BE2C (cell line): ENCODE measurements around the gene S1PR4.
A peak's percentile ranks its signal among the peaks of the same experiment; 100 is the strongest.

Experiments
- DNase-seq: peaks from one replicate; pipeline ENCODE4 v3.0.0-alpha.2; 2020
- H3K27me3 ChIP-seq: fragments of 250-450 bp; sonication (Bioruptor Pico); 2 replicates; pipeline ENCODE4 v1.5.1; 2020; ENCODE audit warnings: mild to moderate bottlenecking
- H3K36me3 ChIP-seq: fragments of 250-450 bp; sonication (Bioruptor Pico); 2 replicates; pipeline ENCODE4 v1.5.1; 2020; ENCODE audit warnings: mild to moderate bottlenecking
- H3K4me1 ChIP-seq: fragments of 250-450 bp; sonication (Bioruptor Pico); 2 replicates; pipeline ENCODE4 v1.5.1; 2020
- H3K4me3 ChIP-seq: 2 replicates; pipeline ENCODE4 v1.5.1; 2011; ENCODE audit warnings: low read depth, low read length
- H3K9me3 ChIP-seq: fragments of 250-450 bp; sonication (Bioruptor Pico); 2 replicates; pipeline ENCODE4 v1.5.1; 2020
- TF ChIP-seq, protein P1 (sequence below): IDR thresholded peaks from 2 replicates; pipeline ENCODE4 v1.5.1; 2012; ENCODE audit warnings: mild to moderate bottlenecking, low read depth, low read length

Gene S1PR4

DNA sequence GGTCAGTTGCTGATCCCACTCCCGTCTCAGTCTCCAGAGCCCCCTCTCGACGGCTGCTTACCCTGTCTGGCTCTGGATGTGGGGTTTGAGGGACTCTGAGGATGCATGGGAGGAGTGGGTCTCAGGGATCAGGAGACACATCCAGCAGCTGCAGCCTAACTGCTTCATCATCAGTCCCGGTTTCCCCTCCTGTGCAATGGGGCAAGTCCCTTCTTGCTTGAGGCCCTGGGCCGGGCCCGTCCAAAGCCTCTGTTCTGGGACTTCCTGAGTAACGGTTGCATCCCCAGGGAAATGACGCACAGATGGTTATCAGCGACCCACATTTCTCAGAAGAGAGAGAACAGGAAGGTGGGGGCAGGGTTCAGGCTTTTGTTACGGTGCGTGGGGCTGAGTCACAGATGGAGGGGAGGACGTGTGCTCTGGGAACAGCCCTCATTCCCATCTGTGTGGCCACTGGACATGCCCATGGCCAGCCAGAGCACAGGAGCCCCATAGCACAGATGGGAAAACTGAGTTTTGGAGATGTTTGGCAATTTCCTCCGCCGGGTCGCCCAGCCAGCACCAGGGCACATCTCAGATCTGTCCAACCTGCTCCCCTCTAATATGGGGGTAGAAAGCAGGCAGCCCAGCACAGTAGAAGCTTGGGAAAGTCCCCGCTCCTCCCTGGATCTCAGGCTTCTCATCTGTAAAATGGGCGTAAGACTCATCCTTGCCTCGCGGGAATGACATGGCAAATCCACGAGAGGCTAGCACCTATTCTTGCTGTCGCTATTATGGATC is 23.4 kb upstream of the S1PR4 start:
- H3K27me3 ChIP-seq = no peaks in the 10 kb centered on the region; the same call in 1 of the 2 replicates
- H3K4me3 ChIP-seq = no peak overlapping the region
- no peaks in the 10 kb centered on the region for H3K9me3 ChIP-seq
- no peaks in the 10 kb centered on the region for H3K36me3 ChIP-seq
- no peaks in the 10 kb centered on the region for H3K4me1 ChIP-seq
- TF ChIP-seq, protein P1, sequence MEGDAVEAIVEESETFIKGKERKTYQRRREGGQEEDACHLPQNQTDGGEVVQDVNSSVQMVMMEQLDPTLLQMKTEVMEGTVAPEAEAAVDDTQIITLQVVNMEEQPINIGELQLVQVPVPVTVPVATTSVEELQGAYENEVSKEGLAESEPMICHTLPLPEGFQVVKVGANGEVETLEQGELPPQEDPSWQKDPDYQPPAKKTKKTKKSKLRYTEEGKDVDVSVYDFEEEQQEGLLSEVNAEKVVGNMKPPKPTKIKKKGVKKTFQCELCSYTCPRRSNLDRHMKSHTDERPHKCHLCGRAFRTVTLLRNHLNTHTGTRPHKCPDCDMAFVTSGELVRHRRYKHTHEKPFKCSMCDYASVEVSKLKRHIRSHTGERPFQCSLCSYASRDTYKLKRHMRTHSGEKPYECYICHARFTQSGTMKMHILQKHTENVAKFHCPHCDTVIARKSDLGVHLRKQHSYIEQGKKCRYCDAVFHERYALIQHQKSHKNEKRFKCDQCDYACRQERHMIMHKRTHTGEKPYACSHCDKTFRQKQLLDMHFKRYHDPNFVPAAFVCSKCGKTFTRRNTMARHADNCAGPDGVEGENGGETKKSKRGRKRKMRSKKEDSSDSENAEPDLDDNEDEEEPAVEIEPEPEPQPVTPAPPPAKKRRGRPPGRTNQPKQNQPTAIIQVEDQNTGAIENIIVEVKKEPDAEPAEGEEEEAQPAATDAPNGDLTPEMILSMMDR = no peak
- DNase-seq = peak; percentile 65

DNA sequence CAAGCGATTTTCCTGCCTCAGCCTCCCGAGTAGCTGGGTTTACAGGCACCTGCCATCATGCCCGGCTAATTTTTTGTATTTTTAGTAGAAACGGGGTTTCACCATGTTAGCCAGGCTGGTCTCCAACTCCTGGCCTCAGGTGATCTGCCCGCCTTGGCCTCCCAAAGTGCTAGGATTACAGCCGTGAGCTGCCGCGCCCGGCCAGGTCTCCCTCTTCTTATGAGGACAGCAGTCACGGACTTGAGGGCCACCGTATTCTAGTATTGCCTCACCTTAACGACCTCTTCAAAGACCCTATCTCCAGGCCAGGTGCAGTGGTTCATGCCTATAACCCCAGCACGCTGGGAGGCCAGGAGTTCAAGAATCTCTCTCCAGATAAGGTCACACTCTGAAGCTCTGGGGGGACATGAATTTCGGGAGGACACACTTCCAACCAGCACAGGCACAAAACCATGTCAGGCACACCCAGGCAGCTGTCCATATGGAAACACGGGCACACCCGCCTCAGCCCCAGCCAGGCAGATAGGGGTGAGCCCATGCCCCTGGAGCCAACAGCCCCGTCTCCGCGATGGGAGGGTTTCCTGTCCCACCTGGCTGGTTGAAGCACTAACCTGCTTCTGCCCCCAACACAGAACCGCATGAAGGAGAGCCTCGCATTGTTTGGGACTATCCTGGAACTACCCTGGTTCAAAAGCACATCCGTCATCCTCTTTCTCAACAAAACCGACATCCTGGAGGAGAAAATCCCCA is 21.3 kb upstream of the S1PR4 start:
- TF ChIP-seq, protein P1 = no peak
- Histone ChIP-seq H3K4me1 (no peaks in the 10 kb centered on the region), H3K27me3 (no peaks in the 10 kb centered on the region), H3K9me3 (no peaks in the 10 kb centered on the region), H3K4me3 (no peak overlapping the region), H3K36me3 (no peaks in the 10 kb centered on the region)
- no peak for DNase-seq

DNA sequence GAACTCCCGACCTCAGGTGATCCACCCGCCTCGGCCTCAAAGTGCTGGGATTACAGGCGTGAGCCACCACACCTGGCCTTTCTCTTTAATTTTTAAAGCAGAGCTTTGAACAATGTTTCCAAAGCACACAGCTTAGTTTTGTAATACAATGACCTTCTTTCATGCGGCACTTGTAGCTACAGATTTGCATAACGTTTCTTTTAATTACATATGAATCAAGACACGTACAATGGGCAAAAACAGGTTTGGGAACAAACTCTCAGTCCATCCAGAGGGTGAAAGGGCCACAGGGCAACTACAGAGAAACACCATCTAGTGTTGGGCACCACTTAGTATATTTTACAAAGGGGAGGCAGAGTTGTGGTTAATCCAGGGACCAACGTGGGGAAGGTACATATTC is 19.0 kb upstream of the S1PR4 start:
- DNase-seq = no peak
- no peaks in the 10 kb centered on the region for H3K9me3 ChIP-seq
- TF ChIP-seq, protein P1 = no peak
- no peak overlapping the region for H3K4me3 ChIP-seq
- no peaks in the 10 kb centered on the region for H3K4me1 ChIP-seq
- no peaks in the 10 kb centered on the region for H3K27me3 ChIP-seq
- H3K36me3 ChIP-seq = no peaks in the 10 kb centered on the region

DNA sequence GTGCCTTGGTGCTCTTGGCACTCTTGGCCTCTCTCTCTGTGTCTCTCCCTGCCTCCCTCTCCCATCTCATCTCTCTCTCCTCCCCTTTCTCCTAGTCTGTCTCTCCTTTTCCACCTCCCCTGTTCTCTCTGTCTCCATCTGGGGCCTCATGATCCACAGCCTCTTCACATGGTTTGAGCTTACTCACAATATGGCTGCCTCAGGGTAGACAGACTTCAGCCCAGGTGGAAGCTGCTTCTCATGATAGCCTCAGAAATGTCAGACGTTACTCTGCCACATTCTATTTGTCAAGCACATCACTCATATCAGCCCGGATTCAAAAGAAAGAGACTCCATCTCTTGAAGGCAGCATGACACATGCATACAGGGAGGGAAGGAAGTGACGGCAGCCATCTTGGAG is 18.4 kb upstream of the S1PR4 start:
- DNase-seq = no peak
- TF ChIP-seq, protein P1 = no peak
- no peak overlapping the region for H3K4me3 ChIP-seq
- no peaks in the 10 kb centered on the region for H3K27me3 ChIP-seq
- H3K36me3 ChIP-seq = no peaks in the 10 kb centered on the region
- no peaks in the 10 kb centered on the region for H3K9me3 ChIP-seq
- H3K4me1 ChIP-seq = no peaks in the 10 kb centered on the region

DNA sequence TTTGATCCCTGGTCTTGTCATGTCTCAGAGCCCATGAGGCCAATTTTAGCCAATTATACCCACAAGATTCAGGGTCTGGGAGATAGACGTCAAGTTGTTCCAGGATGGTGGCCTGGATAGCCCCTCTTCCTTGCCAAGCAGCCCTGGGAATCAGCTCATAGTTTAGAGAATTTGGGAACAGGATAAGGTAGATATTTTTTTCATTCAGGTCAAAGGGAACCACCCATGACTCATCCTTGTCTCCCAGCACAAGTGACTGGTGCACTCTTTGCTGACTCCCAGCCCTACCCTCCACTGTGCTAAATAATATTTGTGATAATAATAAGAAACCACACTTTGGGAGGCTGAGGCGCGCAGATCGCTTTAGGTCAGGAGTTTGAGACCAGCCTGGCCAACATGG is 17.1 kb upstream of the S1PR4 start:
- no peak for DNase-seq

More for the DNA sequence above, 17.1 kb upstream of the S1PR4 start:
- H3K4me3 ChIP-seq = no peak overlapping the region
- TF ChIP-seq, protein P1 = no peak
- H3K4me1 ChIP-seq = no peaks in the 10 kb centered on the region
- H3K27me3 ChIP-seq = no peaks in the 10 kb centered on the region
- H3K9me3 ChIP-seq = no peaks in the 10 kb centered on the region
- no peaks in the 10 kb centered on the region for H3K36me3 ChIP-seq
